GM23338 (cell line): ENCODE measurements around the gene DENND2C. TPM values are rescaled to one million over a fixed set of nuclear protein-coding genes. Genes with fewer than 3 reads are reported as not detected.

Experiments
- ATAC-seq: fragments of 200-7000 bp; cut with Tn5 transposase; 3 replicates; pipeline ENCODE4 v1.9.1; 2020
- DNase-seq: peaks from one replicate; pipeline ENCODE4 v3.0.0-alpha.2; 2015; ENCODE audit warnings: low spot score
- H2AFZ ChIP-seq: fragments of 200-600 bp; sonication (generic); 2 replicates; pipeline ENCODE4 v1.8.0; 2016; ENCODE audit warnings: antibody characterized with exemption, mild to moderate bottlenecking, moderate library complexity
- H3F3A ChIP-seq: fragments of 200-600 bp; sonication (generic); replicated peaks from 2 replicates; pipeline ENCODE4 v1.8.0; 2017; ENCODE audit warnings: antibody characterized with exemption, mixed run types, low read depth
- H3K27ac ChIP-seq: fragments of 200-600 bp; sonication (generic); 2 replicates; pipeline ENCODE4 v1.6.1; 2016; ENCODE audit warnings: low read depth
- H3K27me3 ChIP-seq: fragments of 200-600 bp; sonication (generic); 2 replicates; pipeline ENCODE4 v1.8.0; 2016; ENCODE audit warnings: mild to moderate bottlenecking, mixed run types, moderate library complexity; ENCODE audit not compliant: insufficient read depth
- H3K36me3 ChIP-seq: fragments of 200-600 bp; sonication (generic); 2 replicates; pipeline ENCODE4 v1.8.0; 2016; ENCODE audit warnings: mild to moderate bottlenecking; ENCODE audit not compliant: insufficient read depth
- H3K4me1 ChIP-seq: fragments of 200-600 bp; sonication (generic); 2 replicates; pipeline ENCODE4 v1.8.0; 2016; ENCODE audit warnings: mild to moderate bottlenecking, moderate library complexity; ENCODE audit not compliant: insufficient read depth
- H3K4me2 ChIP-seq: fragments of 200-600 bp; sonication (generic); 2 replicates; pipeline ENCODE4 v1.7.1; 2017; ENCODE audit warnings: mixed run types
- H3K4me3 ChIP-seq: fragments of 200-600 bp; sonication (generic); 2 replicates; pipeline ENCODE4 v1.6.1; 2016; ENCODE audit warnings: mixed run types
- H3K79me2 ChIP-seq: fragments of 200-600 bp; sonication (generic); replicated peaks from 2 replicates; pipeline ENCODE4 v1.8.0; 2017; ENCODE audit warnings: mild to moderate bottlenecking; ENCODE audit not compliant: insufficient read depth
- H3K9me2 ChIP-seq: fragments of 200-600 bp; sonication (generic); 2 replicates; pipeline ENCODE4 v1.8.0; 2017; ENCODE audit not compliant: insufficient read depth
- H4K20me1 ChIP-seq: fragments of 200-600 bp; sonication (generic); replicated peaks from 2 replicates; pipeline ENCODE4 v1.8.0; 2017; ENCODE audit warnings: mild to moderate bottlenecking; ENCODE audit not compliant: insufficient read depth
- H3K27ac Mint-ChIP-seq: 2 replicates; pipeline ENCODE4 v1.8.0; 2020; ENCODE audit warnings: inconsistent platforms, mild to moderate bottlenecking, moderate library complexity, mixed read lengths
- H3K27me3 Mint-ChIP-seq: 3 replicates; pipeline ENCODE4 v1.8.0; 2022; ENCODE audit warnings: low read depth, mild to moderate bottlenecking, moderate library complexity, mixed read lengths, inconsistent platforms; ENCODE audit not compliant: insufficient read depth, poor library complexity
- H3K36me3 Mint-ChIP-seq: 3 replicates; pipeline ENCODE4 v1.8.0; 2021; ENCODE audit warnings: low read depth, mild to moderate bottlenecking, inconsistent platforms, moderate library complexity, mixed read lengths
- H3K4me1 Mint-ChIP-seq: 3 replicates; pipeline ENCODE4 v1.8.0; 2020; ENCODE audit warnings: mild to moderate bottlenecking, inconsistent platforms, mixed read lengths
- H3K4me3 Mint-ChIP-seq: 3 replicates; pipeline ENCODE4 v1.8.0; 2021; ENCODE audit warnings: moderate library complexity, mild to moderate bottlenecking, inconsistent platforms, mixed read lengths
- H3K9me3 Mint-ChIP-seq: 3 replicates; pipeline ENCODE4 v1.8.0; 2020; ENCODE audit warnings: moderate library complexity, mild to moderate bottlenecking, inconsistent platforms, mixed read lengths
- CREB1 ChIP-seq: fragments of 250-450 bp; sonication (Bioruptor Pico); IDR thresholded peaks from 2 replicates; pipeline ENCODE4 v1.5.0; 2020; ENCODE audit warnings: low read depth, mild to moderate bottlenecking, moderate library complexity
- ETS1 ChIP-seq: IDR thresholded peaks from 2 replicates; pipeline ENCODE4 v1.6.1; 2016; ENCODE audit warnings: antibody characterized with exemption
- EZH2 ChIP-seq: fragments of 200-600 bp; sonication (generic); IDR thresholded peaks from one replicate; pipeline ENCODE4 v1.8.0; 2017; ENCODE audit warnings: antibody characterized with exemption, mild to moderate bottlenecking, low read depth; ENCODE audit not compliant: unreplicated experiment
- EZH2phosphoT487 ChIP-seq: fragments of 200-600 bp; sonication (generic); IDR thresholded peaks from one replicate; pipeline ENCODE4 v1.8.1; 2018; ENCODE audit warnings: antibody characterized with exemption; ENCODE audit not compliant: unreplicated experiment
- JUNB ChIP-seq: IDR thresholded peaks from one replicate; pipeline ENCODE4 v1.6.1; 2016; ENCODE audit warnings: antibody characterized with exemption; ENCODE audit not compliant: unreplicated experiment
- NANOG ChIP-seq: IDR thresholded peaks from 2 replicates; pipeline ENCODE4 v1.6.1; 2016; ENCODE audit warnings: antibody characterized with exemption, borderline replicate concordance
- POLR2AphosphoS5 ChIP-seq: IDR thresholded peaks from 2 replicates; pipeline ENCODE4 v1.6.1; 2016; ENCODE audit warnings: antibody characterized with exemption, low read depth
- REST ChIP-seq: IDR thresholded peaks from one replicate; pipeline ENCODE4 v1.6.1; 2018; ENCODE audit warnings: antibody characterized with exemption; ENCODE audit not compliant: unreplicated experiment
- STAT1 ChIP-seq: IDR thresholded peaks from one replicate; pipeline ENCODE4 v1.6.1; 2016; ENCODE audit warnings: antibody characterized with exemption; ENCODE audit not compliant: unreplicated experiment
- ZNF114 ChIP-seq: fragments of 250-450 bp; sonication (Bioruptor Pico); IDR thresholded peaks from 2 replicates; pipeline ENCODE4 v1.5.0; 2020; ENCODE audit warnings: mild to moderate bottlenecking, moderate library complexity
- ZNF331 ChIP-seq: fragments of 250-450 bp; sonication (Bioruptor Pico); IDR thresholded peaks from 2 replicates; pipeline ENCODE4 v1.5.0; 2020; ENCODE audit warnings: low read depth, mild to moderate bottlenecking, moderate library complexity
- polyA plus RNA-seq: library from polyadenylated mRNA; unstranded; fragments of >200 nt; fragmentation: Nextera tagmentation; extraction: Ambion mirVana; gene quantifications from 2 replicates; pipeline ENCODE4 v1.2.1, GENCODE V29; 2016
- total RNA-seq: library from RNA; depleted of rRNA; stranded (reverse); fragments of >200 nt; shearing (Covaris generic); gene quantifications from 2 replicates; pipeline ENCODE4 v1.2.3, GENCODE V29; 2014
- TF ChIP-seq, protein P1 (sequence below), 2 experiments: fragments of 200-600 bp in 1 of 2; sonication (generic) in 1 of 2; conservative IDR thresholded peaks; 2 replicates each; pipeline versions ENCODE4 v1.5.1 to v1.6.1; 2016 to 2017; ENCODE audit warnings: antibody characterized with exemption in 2 of 2, low read depth in 2 of 2, mild to moderate bottlenecking in 2 of 2, moderate library complexity in 1 of 2
- TF ChIP-seq, protein P2 (sequence below): fragments of 250-450 bp; sonication (Bioruptor Pico); IDR thresholded peaks from 2 replicates; pipeline ENCODE4 v1.5.0; 2020; ENCODE audit warnings: mild to moderate bottlenecking, moderate library complexity

DENND2C gene
- total and polyA plus RNA-seq, 2 experiments from 2014 or later: 4.1 to 7.0 TPM

DNA sequence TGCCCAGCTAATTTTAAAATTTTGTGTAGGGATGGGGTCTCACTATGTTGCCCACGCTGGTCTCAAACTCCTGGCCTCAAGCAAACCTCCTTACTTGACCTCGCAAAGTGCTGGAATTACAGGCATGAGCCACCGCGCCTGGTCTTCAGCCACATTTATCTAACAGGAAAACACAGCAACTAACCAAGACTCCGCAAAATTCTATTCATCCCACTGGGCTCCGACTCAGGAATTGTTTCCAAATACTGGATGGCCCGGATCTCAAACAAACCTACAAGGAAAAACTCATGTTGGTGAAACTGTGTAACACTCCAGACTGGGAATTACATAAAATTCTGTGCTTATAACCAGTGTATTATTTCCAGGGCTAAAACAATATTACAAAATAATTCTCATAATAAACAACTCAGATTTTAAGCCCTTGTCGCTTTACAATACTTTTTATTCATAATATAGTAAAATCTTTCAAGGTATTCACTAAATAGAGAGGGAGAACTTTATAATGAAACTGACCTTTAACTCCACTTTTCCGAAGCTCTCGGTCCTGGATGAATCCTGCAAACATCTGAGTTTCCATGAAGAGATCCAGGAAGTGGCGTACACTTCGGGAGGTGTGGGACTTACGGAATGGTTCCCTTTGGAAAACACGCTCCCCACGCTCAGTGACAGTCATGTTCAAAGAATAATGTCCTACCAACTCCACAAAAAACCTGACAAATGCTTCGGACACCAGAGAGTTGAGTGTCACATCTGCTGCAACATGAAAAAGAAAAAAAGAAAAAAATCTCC, 82.5 kb downstream of the DENND2C start:
- H2AFZ ChIP-seq: no peak overlapping the region
- H3K4me1 ChIP-seq: peaks cover 3% of the 10 kb centered on the region; the same call in 1 of the 2 replicates
- DNase-seq (no peak), ATAC-seq (no peak)
- Mint-ChIP-seq H3K9me3 (no peaks in the 10 kb centered on the region), H3K27ac (no peak overlapping the region), H3K27me3 (peaks cover 2% of the 10 kb centered on the region), H3K4me3 (no peak overlapping the region), H3K36me3 (no peaks in the 10 kb centered on the region), H3K4me1 (0 out of 3 replicates have a peak, but pooled peaks cover 2% of the 10 kb centered on the region)
- H3K9me2 ChIP-seq: peaks cover 1% of the 10 kb centered on the region; the same call in 1 of the 2 replicates
- no peak overlapping the region for H3K4me3 ChIP-seq
- no peak overlapping the region for H3K4me2 ChIP-seq
- TF ChIP-seq EZH2: no peak
- no peak for TF ChIP-seq JUNB
- TF ChIP-seq REST: no peak
- no peak for TF ChIP-seq ZNF114
- no peak for TF ChIP-seq POLR2AphosphoS5
- TF ChIP-seq CREB1 (CRISPR knock-in tag): no peak
- no peak for TF ChIP-seq EZH2phosphoT487
- TF ChIP-seq ETS1: no peak
- TF ChIP-seq, protein P1, sequence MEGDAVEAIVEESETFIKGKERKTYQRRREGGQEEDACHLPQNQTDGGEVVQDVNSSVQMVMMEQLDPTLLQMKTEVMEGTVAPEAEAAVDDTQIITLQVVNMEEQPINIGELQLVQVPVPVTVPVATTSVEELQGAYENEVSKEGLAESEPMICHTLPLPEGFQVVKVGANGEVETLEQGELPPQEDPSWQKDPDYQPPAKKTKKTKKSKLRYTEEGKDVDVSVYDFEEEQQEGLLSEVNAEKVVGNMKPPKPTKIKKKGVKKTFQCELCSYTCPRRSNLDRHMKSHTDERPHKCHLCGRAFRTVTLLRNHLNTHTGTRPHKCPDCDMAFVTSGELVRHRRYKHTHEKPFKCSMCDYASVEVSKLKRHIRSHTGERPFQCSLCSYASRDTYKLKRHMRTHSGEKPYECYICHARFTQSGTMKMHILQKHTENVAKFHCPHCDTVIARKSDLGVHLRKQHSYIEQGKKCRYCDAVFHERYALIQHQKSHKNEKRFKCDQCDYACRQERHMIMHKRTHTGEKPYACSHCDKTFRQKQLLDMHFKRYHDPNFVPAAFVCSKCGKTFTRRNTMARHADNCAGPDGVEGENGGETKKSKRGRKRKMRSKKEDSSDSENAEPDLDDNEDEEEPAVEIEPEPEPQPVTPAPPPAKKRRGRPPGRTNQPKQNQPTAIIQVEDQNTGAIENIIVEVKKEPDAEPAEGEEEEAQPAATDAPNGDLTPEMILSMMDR (conservative IDR thresholded peaks at IDR 0.05; ENCODE audit: low read depth in 2 of 2): no peak
- TF ChIP-seq, protein P2, sequence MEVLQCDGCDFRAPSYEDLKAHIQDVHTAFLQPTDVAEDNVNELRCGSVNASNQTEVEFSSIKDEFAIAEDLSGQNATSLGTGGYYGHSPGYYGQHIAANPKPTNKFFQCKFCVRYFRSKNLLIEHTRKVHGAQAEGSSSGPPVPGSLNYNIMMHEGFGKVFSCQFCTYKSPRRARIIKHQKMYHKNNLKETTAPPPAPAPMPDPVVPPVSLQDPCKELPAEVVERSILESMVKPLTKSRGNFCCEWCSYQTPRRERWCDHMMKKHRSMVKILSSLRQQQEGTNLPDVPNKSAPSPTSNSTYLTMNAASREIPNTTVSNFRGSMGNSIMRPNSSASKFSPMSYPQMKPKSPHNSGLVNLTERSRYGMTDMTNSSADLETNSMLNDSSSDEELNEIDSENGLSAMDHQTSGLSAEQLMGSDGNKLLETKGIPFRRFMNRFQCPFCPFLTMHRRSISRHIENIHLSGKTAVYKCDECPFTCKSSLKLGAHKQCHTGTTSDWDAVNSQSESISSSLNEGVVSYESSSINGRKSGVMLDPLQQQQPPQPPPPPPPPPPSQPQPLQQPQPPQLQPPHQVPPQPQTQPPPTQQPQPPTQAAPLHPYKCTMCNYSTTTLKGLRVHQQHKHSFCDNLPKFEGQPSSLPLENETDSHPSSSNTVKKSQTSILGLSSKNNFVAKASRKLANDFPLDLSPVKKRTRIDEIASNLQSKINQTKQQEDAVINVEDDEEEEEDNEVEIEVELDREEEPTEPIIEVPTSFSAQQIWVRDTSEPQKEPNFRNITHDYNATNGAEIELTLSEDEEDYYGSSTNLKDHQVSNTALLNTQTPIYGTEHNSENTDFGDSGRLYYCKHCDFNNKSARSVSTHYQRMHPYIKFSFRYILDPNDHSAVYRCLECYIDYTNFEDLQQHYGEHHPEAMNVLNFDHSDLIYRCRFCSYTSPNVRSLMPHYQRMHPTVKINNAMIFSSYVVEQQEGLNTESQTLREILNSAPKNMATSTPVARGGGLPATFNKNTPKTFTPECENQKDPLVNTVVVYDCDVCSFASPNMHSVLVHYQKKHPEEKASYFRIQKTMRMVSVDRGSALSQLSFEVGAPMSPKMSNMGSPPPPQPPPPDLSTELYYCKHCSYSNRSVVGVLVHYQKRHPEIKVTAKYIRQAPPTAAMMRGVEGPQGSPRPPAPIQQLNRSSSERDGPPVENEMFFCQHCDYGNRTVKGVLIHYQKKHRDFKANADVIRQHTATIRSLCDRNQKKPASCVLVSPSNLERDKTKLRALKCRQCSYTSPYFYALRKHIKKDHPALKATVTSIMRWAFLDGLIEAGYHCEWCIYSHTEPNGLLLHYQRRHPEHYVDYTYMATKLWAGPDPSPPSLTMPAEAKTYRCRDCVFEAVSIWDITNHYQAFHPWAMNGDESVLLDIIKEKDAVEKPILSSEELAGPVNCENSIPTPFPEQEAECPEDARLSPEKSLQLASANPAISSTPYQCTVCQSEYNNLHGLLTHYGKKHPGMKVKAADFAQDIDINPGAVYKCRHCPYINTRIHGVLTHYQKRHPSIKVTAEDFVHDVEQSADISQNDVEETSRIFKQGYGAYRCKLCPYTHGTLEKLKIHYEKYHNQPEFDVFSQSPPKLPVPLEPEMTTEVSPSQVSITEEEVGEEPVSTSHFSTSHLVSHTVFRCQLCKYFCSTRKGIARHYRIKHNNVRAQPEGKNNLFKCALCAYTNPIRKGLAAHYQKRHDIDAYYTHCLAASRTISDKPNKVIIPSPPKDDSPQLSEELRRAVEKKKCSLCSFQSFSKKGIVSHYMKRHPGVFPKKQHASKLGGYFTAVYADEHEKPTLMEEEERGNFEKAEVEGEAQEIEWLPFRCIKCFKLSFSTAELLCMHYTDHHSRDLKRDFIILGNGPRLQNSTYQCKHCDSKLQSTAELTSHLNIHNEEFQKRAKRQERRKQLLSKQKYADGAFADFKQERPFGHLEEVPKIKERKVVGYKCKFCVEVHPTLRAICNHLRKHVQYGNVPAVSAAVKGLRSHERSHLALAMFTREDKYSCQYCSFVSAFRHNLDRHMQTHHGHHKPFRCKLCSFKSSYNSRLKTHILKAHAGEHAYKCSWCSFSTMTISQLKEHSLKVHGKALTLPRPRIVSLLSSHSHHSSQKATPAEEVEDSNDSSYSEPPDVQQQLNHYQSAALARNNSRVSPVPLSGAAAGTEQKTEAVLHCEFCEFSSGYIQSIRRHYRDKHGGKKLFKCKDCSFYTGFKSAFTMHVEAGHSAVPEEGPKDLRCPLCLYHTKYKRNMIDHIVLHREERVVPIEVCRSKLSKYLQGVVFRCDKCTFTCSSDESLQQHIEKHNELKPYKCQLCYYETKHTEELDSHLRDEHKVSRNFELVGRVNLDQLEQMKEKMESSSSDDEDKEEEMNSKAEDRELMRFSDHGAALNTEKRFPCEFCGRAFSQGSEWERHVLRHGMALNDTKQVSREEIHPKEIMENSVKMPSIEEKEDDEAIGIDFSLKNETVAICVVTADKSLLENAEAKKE (CRISPR knock-in tag): no peak
- no peak for TF ChIP-seq STAT1
- no peak for TF ChIP-seq NANOG
- TF ChIP-seq ZNF331: no peak
- H3K36me3 ChIP-seq: no peaks in the 10 kb centered on the region
- no peaks in the 10 kb centered on the region for H3K27me3 ChIP-seq
- no peaks in the 10 kb centered on the region for H4K20me1 ChIP-seq
- H3F3A ChIP-seq: no peaks in the 10 kb centered on the region
- no peak overlapping the region for H3K27ac ChIP-seq
- H3K79me2 ChIP-seq: no peaks in the 10 kb centered on the region
